GM20000 (cell line): ENCODE results near the gene SYNPO.
A peak's percentile ranks its signal among the peaks of the same experiment; 100 is the strongest.

ENCODE experiments used
- DNase-seq: peaks from one replicate; pipeline ENCODE4 v3.0.0; 2012; ENCODE audit warnings: low spot score
- TF ChIP-seq, protein P1 (sequence below): IDR thresholded peaks from 2 replicates; pipeline ENCODE4 v1.5.1; 2012; ENCODE audit warnings: mild to moderate bottlenecking, control low read depth; ENCODE audit errors: extremely low read depth, missing control alignments

The SYNPO gene

DNA sequence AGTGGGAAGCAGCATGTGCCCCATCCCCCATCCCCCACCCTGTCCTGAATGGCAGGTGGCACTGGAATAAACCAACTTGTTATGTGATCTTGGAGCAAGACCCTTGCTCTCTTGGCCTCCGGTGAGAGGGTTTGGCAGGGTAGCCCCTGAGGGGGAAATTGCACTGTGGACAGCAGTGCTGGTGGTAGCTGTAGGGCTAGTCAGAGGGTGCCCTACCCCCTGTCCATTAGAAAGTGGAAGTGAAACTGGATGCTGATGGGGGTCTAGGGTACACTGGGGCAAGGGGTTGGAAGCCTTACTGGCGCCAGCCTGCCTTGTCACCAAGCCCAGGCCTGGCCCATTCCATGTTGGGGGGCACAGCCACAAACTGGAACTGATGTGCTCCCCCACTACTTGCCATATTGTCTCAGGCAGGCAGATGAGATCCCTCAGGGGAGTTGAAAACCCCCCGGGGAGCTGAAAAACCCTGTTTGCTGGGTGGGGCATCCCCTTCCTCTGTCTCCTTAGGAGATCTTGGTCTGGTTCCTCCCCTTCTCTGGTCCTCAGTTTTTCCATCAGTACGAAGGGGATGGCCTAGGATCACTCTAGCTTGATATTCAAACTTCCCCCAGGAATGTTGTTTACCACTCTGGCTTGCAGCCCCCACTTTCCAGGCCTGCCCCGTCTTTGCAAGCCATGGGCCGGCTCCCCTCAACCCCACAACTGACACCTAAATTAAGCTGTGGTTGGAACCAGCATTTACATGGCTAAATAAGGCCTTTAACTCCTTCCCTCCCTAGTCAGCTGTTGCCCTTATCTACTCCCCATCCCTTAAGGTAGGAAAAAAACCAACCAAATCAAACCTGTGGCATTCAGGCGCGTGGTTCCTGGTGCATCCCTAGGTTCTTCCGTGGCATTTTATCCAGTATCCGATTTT, 14.4 kb upstream of the SYNPO start:
- DNase-seq, result peak; percentile 86
- TF ChIP-seq, protein P1, sequence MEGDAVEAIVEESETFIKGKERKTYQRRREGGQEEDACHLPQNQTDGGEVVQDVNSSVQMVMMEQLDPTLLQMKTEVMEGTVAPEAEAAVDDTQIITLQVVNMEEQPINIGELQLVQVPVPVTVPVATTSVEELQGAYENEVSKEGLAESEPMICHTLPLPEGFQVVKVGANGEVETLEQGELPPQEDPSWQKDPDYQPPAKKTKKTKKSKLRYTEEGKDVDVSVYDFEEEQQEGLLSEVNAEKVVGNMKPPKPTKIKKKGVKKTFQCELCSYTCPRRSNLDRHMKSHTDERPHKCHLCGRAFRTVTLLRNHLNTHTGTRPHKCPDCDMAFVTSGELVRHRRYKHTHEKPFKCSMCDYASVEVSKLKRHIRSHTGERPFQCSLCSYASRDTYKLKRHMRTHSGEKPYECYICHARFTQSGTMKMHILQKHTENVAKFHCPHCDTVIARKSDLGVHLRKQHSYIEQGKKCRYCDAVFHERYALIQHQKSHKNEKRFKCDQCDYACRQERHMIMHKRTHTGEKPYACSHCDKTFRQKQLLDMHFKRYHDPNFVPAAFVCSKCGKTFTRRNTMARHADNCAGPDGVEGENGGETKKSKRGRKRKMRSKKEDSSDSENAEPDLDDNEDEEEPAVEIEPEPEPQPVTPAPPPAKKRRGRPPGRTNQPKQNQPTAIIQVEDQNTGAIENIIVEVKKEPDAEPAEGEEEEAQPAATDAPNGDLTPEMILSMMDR, result no peak

DNA sequence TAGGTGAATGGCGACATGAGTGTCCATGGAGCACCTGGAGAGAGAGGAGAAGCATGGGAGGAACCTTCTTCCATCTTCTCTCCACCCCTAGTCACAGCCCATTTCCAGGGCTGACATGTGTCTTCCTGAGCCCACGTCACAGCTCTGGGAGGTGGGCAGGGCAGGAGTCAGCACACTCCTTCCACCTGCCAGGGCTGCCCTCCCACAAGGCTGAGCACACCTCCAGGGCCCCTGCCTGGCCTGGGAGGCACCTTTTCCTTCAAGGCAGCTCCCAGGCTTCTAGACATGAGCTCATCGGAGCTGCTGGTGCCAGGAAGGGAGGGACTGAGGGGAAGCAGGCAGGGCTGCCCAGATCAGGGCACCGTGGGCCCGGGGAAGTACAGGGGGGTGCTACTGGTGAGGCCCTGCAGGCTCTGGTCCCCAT, 13.6 kb upstream of the SYNPO start:
- DNase-seq, result no peak
- TF ChIP-seq, protein P1, result no peak

DNA sequence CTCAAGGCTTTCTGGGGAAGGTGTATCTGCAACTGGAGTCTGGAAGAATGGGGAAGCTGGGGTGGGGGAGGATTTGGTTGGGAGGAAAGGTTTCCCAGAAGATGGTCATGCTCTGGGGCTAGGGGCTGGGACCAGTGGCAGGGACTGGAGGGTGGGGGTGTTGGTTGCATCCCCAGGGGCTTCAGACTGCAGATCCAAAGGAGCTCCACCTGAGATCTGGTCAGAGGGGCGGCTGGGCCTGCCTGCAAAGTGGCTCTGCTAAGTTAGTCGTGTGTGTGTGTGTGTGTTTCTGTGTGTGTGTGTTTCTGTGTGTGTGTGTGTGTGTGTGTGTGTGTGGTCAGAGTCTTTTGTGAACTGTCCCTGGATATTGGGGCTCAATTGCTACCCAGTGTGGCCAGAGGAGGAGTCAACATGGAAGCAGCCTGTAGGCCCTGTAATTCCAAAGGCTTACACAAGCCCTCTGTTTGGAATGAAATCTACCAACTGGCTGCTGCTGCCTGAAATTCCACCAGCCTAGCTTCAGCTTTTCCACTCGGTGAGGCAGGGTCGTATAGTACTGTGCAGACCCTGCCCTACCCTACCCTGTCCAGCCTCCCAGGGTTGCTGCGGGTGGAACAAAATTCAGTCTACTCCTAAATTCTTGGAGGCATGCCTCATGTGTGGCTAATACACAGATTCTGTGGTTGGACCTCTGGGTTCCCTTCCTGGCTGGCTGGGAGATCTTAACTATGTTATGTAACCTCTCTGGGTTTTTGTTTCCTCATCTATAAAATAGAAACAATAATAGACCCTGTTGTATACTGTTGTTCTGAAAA, 12.5 kb upstream of the SYNPO start:
- TF ChIP-seq, protein P1, result no peak
- DNase-seq, result no peak

DNA sequence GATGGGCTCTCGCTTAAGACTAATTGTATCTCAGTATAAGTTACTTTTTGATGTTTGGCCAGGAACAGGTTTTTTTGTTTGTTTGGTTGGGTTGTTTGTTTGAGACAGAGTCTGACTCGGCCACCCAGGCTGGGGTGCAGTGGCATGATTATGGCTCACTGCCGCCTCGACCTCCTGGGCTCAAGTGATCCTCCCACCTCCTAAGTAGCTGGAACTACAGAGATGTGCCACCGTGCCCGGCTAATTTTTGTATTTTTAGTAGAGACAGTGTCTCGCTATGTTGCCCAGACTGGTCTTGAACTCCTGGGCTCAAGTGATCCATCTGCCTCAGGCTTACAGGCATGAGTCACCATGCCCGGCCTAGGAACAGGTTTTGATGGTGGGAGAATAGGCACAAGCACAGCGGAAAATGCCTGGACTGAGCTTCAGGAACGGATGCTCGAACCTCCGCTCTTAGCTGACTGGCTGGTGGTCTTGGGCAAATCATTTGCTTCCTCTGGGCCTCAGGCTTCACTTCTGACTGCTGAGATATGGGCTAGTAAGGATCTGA, 11.4 kb upstream of the SYNPO start:
- TF ChIP-seq, protein P1, result no peak
- no peak for DNase-seq

DNA sequence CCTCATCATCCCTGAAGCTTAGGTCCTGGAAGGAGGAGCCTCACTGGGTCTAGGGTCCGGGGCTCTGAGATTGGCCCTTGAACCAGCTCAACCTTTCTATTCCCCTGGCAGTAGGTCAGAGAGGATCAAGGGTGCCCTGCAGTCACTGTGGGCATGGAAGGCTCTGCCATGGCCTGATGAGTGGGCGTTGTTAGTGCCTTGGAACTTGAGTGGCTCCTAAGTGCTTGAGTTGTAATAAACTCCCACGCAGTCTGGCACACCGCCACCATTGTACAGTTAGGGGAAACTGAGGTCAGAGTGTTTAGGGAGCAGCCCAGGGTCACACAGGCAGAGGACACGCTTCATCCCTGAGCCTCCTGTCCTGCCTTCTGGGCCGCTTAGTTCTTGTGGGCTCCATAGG, 10.4 kb upstream of the SYNPO start:
- TF ChIP-seq, protein P1, result no peak

DNA sequence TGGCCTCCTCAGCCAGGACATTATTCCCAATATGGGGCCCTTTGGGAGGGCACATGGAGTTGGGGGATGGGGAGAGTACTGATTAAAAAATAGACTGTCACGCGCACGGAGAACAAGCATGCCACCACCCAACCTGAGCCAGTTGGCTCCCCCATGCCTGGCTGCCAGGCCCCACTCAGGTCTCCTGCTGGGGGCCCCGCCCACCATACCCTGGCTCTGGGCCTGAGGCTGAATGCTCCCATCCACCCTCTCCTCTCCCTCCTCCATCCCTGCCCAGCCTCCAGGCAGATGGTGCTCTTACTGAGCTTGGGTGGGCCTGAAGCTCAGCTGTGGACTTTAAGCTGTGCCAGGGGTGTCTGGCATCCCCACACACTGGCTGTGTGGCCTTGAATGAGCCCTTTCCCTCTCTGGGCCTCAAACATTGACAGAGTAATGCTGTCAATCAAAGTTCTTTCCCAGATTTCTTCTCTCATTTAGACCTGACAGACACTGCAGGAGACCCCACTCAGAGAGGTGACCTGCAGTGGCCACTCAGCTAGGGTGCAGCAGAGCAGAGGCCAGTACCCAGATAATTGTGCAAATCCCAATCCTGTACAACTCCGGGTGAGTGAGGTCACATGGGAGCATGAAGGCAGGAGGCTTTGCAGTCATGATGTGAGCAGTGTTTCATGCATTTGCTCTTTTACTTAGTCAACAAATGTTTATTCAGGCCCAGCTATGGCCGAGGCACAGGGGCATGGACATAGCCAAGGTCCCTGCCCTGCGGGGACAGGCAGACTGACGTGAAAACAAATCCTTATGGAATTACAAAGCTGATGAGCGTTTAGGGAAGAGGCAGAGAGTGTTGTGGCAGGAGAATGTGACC, 9.8 kb upstream of the SYNPO start:
- TF ChIP-seq, protein P1, result no peak
- DNase-seq, result no peak

More for the DNA sequence above, 10.4 kb upstream of the SYNPO start:
- no peak for DNase-seq
